ENCODE data around the gene STMP1.

- no peak for TF ChIP-seq EZH2 (IDR thresholded peaks at IDR 0.05)
- TF ChIP-seq POLR2AphosphoS5 (IDR thresholded peaks at IDR 0.05; ENCODE audit: borderline replicate concordance, low read depth, low read length), result no peak
These were observed 43.8 kb upstream of the STMP1 start for GRCh38 chr7:135618510-135618909.
